GM19452 (cell line): Measurements from ENCODE around the gene GDPD4.

Experiments used
- ATAC-seq: cut with Tn5 transposase; IDR thresholded peaks from one replicate; pipeline ENCODE4 v1.9.1; 2021; ENCODE audit not compliant: unreplicated experiment

The GDPD4 gene

DNA sequence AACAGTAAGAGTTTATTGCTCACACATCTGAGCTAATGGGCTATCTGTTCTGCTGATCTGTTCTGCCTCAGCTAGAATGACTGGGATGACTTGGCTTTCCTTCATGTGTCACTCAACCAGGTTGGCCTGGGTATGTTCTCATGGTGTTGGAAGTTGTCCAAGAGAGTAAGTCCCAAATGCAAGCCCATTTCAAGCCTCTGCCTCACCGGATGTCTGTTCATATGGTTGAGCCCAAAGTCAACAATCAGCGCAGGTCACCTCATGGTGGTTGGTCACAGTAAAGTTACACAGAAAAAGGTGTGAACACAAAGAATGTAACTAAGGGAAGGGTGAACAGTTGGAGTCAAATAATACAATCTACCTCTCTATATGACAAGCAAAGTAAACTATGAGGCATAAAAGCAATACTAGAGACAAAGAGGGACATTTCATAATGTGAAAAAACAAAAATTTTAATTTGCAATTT lies 1.9 kb downstream of the GDPD4 start:
- no peak for ATAC-seq

DNA sequence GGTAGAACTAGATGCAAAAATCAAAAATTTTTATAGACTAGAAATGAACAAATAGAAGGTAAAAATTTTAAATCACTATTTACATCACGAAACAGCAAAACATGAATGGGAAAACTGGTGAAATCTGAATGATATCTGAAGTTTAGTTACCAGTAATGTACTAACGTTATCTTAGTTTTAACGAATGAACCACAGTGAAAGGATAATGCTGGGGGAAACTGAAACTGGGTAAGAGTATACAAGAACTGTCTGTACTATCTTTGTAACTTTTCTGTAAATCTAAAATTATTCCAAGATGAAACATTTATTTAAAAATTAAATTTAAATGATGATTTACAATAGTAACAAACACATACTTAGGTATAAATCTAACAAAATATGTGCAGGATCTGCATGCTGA lies 7.4 kb downstream of the GDPD4 start:
- ATAC-seq, result no peak

DNA sequence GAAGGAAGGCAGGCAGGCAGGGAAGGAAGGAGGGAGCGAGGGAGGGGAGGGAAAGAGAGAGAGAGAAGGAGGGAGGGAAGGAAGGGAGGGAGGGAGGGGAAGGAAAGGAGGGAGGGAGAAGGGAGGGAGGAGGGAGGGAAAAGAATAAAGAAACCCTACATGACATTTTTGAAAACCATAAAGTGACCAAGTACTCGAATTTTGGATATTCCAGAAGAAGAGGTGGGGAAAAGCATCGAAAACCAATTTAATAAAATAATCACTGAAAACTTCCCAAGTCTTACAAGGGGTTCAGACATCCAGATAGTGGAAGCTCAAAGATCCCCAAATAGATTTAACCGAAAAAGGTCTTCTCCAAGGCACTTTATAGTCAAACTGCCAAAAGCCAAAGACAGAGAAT lies 11.7 kb downstream of the GDPD4 start:
- no peak for ATAC-seq

- no peak for ATAC-seq
Observed at GRCh38 chr11:77287615-77288273, 13.7 kb downstream of the GDPD4 start.

DNA sequence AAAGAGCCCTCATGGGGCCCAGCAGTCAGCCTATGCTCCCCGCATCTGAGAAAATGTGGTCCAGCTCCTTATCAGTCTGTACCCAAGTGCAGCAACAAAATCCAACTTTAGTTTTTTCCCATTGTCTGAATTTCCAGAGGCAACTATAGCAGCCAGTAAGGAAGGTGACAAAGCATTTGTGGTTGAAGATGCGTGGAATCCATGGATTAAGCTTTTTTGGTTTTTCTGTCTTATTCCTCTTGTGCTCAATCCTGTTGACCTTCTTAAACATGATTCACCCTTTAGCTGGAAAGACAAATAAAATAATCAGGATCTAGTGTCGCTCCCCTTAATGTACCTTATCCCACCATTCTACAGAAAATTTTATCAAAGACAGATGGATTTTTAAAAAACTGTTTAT lies 14.3 kb downstream of the GDPD4 start:
- no peak for ATAC-seq

DNA sequence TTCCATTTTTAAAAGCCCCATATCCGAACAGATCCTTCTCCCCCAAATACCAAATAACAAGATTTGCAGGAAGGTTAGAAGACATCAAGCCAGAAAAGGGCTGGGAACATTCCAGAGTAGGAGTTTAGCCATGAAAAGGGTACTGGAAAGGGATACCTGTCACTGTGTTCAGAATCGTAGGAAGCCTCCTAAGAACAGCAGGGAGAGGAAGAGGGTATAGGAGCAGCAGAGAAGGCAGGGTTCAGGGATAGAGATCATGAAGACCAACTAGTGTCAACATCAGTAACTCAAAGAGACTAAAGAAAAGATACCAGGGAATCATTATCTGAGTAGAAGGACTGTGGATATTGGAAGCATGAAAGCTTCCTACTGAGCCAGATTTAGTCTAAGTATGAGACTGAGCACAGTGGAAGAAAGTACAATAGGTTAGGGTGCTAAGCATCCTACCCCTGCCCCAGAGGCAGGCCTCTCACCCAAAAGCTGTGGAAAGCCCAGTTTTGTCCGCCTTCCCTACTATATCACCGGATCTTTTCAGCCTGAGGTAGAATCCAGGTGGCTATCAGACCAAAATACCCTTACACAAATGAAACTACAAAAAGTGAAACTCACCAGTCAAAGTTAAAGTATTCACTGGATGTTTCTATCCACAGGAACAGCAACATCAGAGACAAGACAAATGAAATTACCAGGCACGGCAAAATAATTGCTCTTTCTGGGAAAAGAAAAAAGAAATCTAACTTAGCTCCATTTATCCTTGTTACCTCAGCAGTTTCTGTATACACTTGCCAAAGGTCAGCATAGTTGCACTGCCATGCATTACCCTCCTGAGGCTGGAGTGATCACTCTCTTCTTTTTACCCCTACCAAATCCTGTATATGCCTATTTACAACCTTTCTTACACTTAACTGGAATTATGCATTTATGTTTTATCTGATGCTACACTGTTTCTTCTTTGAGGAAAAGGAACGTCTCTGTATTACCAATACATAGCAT lies 16.7 kb downstream of the GDPD4 start:
- no peak for ATAC-seq

GRCh38 chr11:77283101-77283500 lies 18.4 kb downstream of the GDPD4 start:
- no peak for ATAC-seq

- ATAC-seq, result no peak
Observed at GRCh38 chr11:77278595-77279506, 22.6 kb downstream of the GDPD4 start.

- no peak for ATAC-seq
Observed at GRCh38 chr11:77276271-77276670, 25.2 kb downstream of the GDPD4 start.

GRCh38 chr11:77270921-77271320 lies 30.6 kb downstream of the GDPD4 start:
- ATAC-seq, result no peak

- no peak for ATAC-seq
Observed at GRCh38 chr11:77269484-77270123, 31.9 kb downstream of the GDPD4 start.

GRCh38 chr11:77267962-77268361 lies 33.5 kb downstream of the GDPD4 start:
- no peak for ATAC-seq

GRCh38 chr11:77266766-77267165 lies 34.7 kb downstream of the GDPD4 start:
- no peak for ATAC-seq

DNA sequence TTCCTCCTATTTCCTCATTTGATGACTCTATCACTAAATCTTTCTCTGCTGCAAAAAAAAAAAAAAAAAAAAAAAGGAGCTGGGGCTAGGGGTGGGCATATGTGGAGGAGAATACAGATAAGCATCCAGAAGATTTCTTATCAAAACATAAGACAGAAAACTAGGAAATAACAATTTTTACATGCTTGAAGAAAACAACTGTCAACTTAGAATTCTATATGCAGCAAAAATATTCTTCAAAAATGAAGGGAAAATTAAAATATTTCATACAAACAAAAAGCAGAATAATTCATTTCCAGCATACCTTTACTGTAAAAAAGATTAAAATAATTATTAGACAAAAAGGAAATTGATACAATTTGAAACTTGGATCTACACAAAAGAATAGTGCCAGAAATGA lies 38.7 kb downstream of the GDPD4 start:
- ATAC-seq, result no peak

- no peak for ATAC-seq
Observed at GRCh38 chr11:77259641-77260040, 41.8 kb downstream of the GDPD4 start.

- no peak for ATAC-seq
Observed at GRCh38 chr11:77253690-77254089, 47.8 kb downstream of the GDPD4 start.

- ATAC-seq, result no peak
Observed at GRCh38 chr11:77252555-77253270, 48.8 kb downstream of the GDPD4 start.

- ATAC-seq, result no peak
Observed at GRCh38 chr11:77250881-77251640, 50.4 kb downstream of the GDPD4 start.

DNA sequence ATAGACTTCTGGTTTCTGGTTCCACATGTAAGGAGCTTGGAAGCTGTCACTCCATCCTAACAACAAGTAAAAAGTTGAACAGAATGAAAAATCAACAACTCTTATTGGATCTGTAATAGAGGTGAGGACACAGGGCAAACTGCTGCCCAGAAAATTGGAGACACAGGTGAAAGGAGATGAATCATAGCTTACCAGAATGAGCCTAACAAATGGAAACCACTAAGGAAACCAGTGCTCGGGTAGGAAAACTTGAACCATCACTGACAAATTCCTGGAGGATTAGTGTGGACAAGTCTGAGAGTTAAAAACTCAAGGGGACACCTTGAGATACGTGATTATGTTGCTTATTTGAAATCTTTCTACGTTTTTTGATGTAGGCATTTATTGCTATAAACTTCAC lies 52.1 kb downstream of the GDPD4 start:
- ATAC-seq, result no peak
